HepG2 (cell line): ENCODE measurements around the gene LENEP. TPM values are rescaled to one million over a fixed set of nuclear protein-coding genes. Genes with fewer than 3 reads are reported as not detected.

Experiments
- ATAC-seq: fragments of 200-7000 bp; cut with Tn5 transposase; 3 replicates; pipeline ENCODE4 v1.9.1; 2020; ENCODE audit warnings: mild to moderate bottlenecking, moderate library complexity
- BruUV-seq: library from RNA; stranded (reverse); fragments of 400-500 nt; replicated peaks from 2 replicates; lab custom pipeline; 2021; lab: Mats Ljungman, UMichigan
- CTCF ChIA-PET: fragments of 300-600 bp; formaldehyde crosslinking; extraction: SDS; loops from one replicate; lab custom pipeline; 2021; ENCODE audit warnings: low total read pairs, inconsistent platforms, low intra/inter-chr PET ratio; lab: Yijun Ruan, JAX
- POLR2A ChIA-PET: fragments of 350-600 bp; sonication (Branson Sonifier 250); formaldehyde crosslinking; loops from one replicate; lab custom pipeline; 2020; ENCODE audit warnings: antibody characterized with exemption, inconsistent platforms; lab: Yijun Ruan, JAX
- DNase-seq: peaks from one replicate; pipeline ENCODE4 v3.0.0-alpha.2; 2015; ENCODE audit warnings: low spot score
- FAIRE-seq: peaks from 3 replicates; lab custom pipeline; 2011; peaks lifted over from hg19 to GRCh38; lab: Jason Lieb, UNC
- H2AFZ ChIP-seq: one replicate; pipeline ENCODE4 v1.6.1; 2011; ENCODE audit warnings: low read length, inconsistent platforms
- H3K27ac ChIP-seq: fragments of 300-600 bp; 3 replicates; pipeline ENCODE4 v1.8.0; 2011; ENCODE audit warnings: mixed run types, mild to moderate bottlenecking, mixed read lengths, low read length, inconsistent platforms; ENCODE audit not compliant: insufficient read depth; ENCODE audit errors: extremely low read length
- H3K27me3 ChIP-seq, 2 experiments: fragments of 200-600 bp in 1 of 2; 2 replicates in 1 of 2; 3 replicates in 1 of 2; pipeline versions ENCODE4 v1.6.0 to v1.8.0; 2011; ENCODE audit warnings: low read length in 2 of 2, mild to moderate bottlenecking in 2 of 2, moderate library complexity in 2 of 2, inconsistent platforms in 1 of 2; ENCODE audit not compliant: insufficient read depth in 2 of 2, control insufficient read depth in 1 of 2
- H3K36me3 ChIP-seq, 2 experiments: fragments of 200-600 bp in 1 of 2; replicated peaks in 1 of 2; 2 replicates in 1 of 2; 3 replicates in 1 of 2; pipeline versions ENCODE4 v1.5.1 to v1.8.0; 2011; ENCODE audit warnings: low read length in 2 of 2, inconsistent platforms in 1 of 2; ENCODE audit not compliant: insufficient read depth in 2 of 2, control insufficient read depth in 1 of 2
- H3K4me1 ChIP-seq: 2 replicates; pipeline ENCODE4 v1.5.1; 2012; ENCODE audit warnings: low read length, inconsistent platforms; ENCODE audit not compliant: insufficient read depth
- H3K4me2 ChIP-seq: 2 replicates; pipeline ENCODE4 v1.6.0; 2011; ENCODE audit warnings: low read depth, low read length, inconsistent platforms
- H3K4me3 ChIP-seq, 3 experiments: fragments of 200-600 bp in 1 of 3; sonication (generic), shearing (Covaris generic) in 1 of 3; replicated peaks in 1 of 3; 2 replicates each; pipeline ENCODE4 v1.5.1; 2011 to 2016; ENCODE audit warnings: low read length in 3 of 3, inconsistent platforms in 2 of 3, low read depth in 2 of 3, mild to moderate bottlenecking in 2 of 3, control low read depth in 1 of 3, mixed read lengths in 1 of 3; ENCODE audit not compliant: insufficient read depth in 1 of 3
- H3K79me2 ChIP-seq: one replicate; pipeline ENCODE4 v1.6.1; 2011; ENCODE audit warnings: low read length, inconsistent platforms; ENCODE audit not compliant: insufficient read depth
- H3K9ac ChIP-seq: 2 replicates; pipeline ENCODE4 v1.6.0; 2011; ENCODE audit warnings: mild to moderate bottlenecking, low read depth, low read length, inconsistent platforms; ENCODE audit not compliant: insufficient read depth
- H3K9me3 ChIP-seq: 2 replicates; pipeline ENCODE4 v1.5.1; 2012; ENCODE audit warnings: mild to moderate bottlenecking, low read length
- H4K20me1 ChIP-seq: 2 replicates; pipeline ENCODE4 v1.6.0; 2011; ENCODE audit warnings: inconsistent platforms, mild to moderate bottlenecking, low read length, moderate library complexity; ENCODE audit not compliant: insufficient read depth
- CBX5 ChIP-seq: sonication (generic); formaldehyde crosslinking; IDR thresholded peaks from 2 replicates; pipeline ENCODE4 v1.4.0; 2020; ENCODE audit warnings: missing genetic modification reagents, borderline replicate concordance
- CCDC6 ChIP-seq: sonication (generic); formaldehyde crosslinking; IDR thresholded peaks from 2 replicates; pipeline ENCODE4 v1.8.1; 2022; ENCODE audit warnings: mild to moderate bottlenecking, missing genetic modification reagents, moderate library complexity
- CEBPB ChIP-seq: IDR thresholded peaks from 2 replicates; pipeline ENCODE4 v1.6.1; 2011; ENCODE audit warnings: low read depth, low read length, improper control_type of control experiment, borderline replicate concordance
- CEBPG ChIP-seq: IDR thresholded peaks from 2 replicates; pipeline ENCODE4 v1.6.1; 2016
- CSRNP2 ChIP-seq: sonication (generic); formaldehyde crosslinking; conservative IDR thresholded peaks from 2 replicates; pipeline ENCODE4 v1.8.0; 2022; ENCODE audit warnings: low read depth, missing genetic modification reagents
- FOXK1 ChIP-seq: sonication (generic); formaldehyde crosslinking; IDR thresholded peaks from 2 replicates; pipeline ENCODE4 v1.4.0; 2020; ENCODE audit warnings: low read depth, missing genetic modification reagents, borderline replicate concordance
- HDAC2 ChIP-seq: sonication (generic); formaldehyde crosslinking; IDR thresholded peaks from 2 replicates; pipeline ENCODE4 v1.4.0; 2020; ENCODE audit warnings: missing genetic modification reagents
- HIVEP1 ChIP-seq: sonication (generic); formaldehyde crosslinking; IDR thresholded peaks from 2 replicates; pipeline ENCODE4 v1.4.0; 2020; ENCODE audit warnings: mild to moderate bottlenecking, missing genetic modification reagents
- HNRNPH1 ChIP-seq: fragments of 200-400 bp; formaldehyde crosslinking; optimal IDR thresholded peaks from 2 replicates; pipeline ENCODE3; 2017; ENCODE audit warnings: mild to moderate bottlenecking, low read depth, low read length
- RAD51 ChIP-seq: fragments of 450-650 bp; IDR thresholded peaks from 2 replicates; pipeline ENCODE4 v1.6.1; 2016; ENCODE audit warnings: borderline replicate concordance
- SRF ChIP-seq: IDR thresholded peaks from 2 replicates; pipeline ENCODE4 v1.6.1; 2011; ENCODE audit warnings: mild to moderate bottlenecking, low read depth, low read length, moderate library complexity
- TOPORS ChIP-seq: sonication (generic); formaldehyde crosslinking; IDR thresholded peaks from 2 replicates; pipeline ENCODE4 v1.8.0; 2023; ENCODE audit warnings: mild to moderate bottlenecking, missing genetic modification reagents
- YEATS2 ChIP-seq: sonication (generic); formaldehyde crosslinking; IDR thresholded peaks from 2 replicates; pipeline ENCODE4 v1.4.0; 2020; ENCODE audit warnings: missing genetic modification reagents, borderline replicate concordance
- YEATS4 ChIP-seq: sonication (generic); formaldehyde crosslinking; IDR thresholded peaks from 2 replicates; pipeline ENCODE4 v1.4.0; 2020; ENCODE audit warnings: missing genetic modification reagents, borderline replicate concordance
- YY1 ChIP-seq: IDR thresholded peaks from 2 replicates; pipeline ENCODE4 v1.6.1; 2011; ENCODE audit warnings: low read length, low read depth, moderate library complexity, mild to moderate bottlenecking; ENCODE audit not compliant: insufficient read depth, insufficient replicate concordance
- ZBTB33 ChIP-seq: sonication (generic); formaldehyde crosslinking; IDR thresholded peaks from 2 replicates; pipeline ENCODE4 v1.4.0; 2020; ENCODE audit warnings: missing genetic modification reagents
- ZBTB39 ChIP-seq: sonication (generic); formaldehyde crosslinking; IDR thresholded peaks from 2 replicates; pipeline ENCODE4 v1.5.0; 2020; ENCODE audit warnings: missing genetic modification reagents
- ZFY ChIP-seq: sonication (generic); formaldehyde crosslinking; IDR thresholded peaks from 2 replicates; pipeline ENCODE4 v1.4.0; 2020; ENCODE audit warnings: missing genetic modification reagents
- ZNF124 ChIP-seq: sonication (generic); formaldehyde crosslinking; IDR thresholded peaks from 2 replicates; pipeline ENCODE4 v1.4.0; 2020; ENCODE audit warnings: missing genetic modification reagents
- ZNF337 ChIP-seq: sonication (generic); formaldehyde crosslinking; IDR thresholded peaks from 2 replicates; pipeline ENCODE4 v1.5.1; 2020; ENCODE audit warnings: missing genetic modification reagents, low read depth, mild to moderate bottlenecking, borderline replicate concordance
- ZNF781 ChIP-seq: sonication (generic); formaldehyde crosslinking; IDR thresholded peaks from 2 replicates; pipeline ENCODE4 v1.5.1; 2020; ENCODE audit warnings: borderline replicate concordance, mild to moderate bottlenecking, missing genetic modification reagents; ENCODE audit errors: not compliant biosample characterization
- WGBS: methylation state at CpG from one replicate; pipeline ENCODE4 v1.1.6; 2017; ENCODE audit warnings: low lambda C conversion rate; 5-methylcytosine and 5-hydroxymethylcytosine counted together
- in situ Hi-C: cut with HindIII; loops from 2 replicates; pipeline ENCODE4 v1.10.0; 2017; ENCODE audit warnings: low pct_unique_long_range_greater_than_20kb; ENCODE audit not compliant: extremely low pct_ligation_motif_present
- intact Hi-C: fragments of 100-400 bp; cut with micrococcal nuclease; formaldehyde crosslinking; loops from one replicate; pipeline ENCODE4 v1.10.0; 2022; ENCODE audit not compliant: unreplicated experiment
- polyA plus RNA-seq, 8 experiments: library from polyadenylated mRNA; depleted of rRNA in 3 of 8; stranded (reverse) in 7 of 8; unstranded in 1 of 8; fragments of >200 nt; fragmentation: Illumina TruSeq in 4 of 8; extraction: Trizol in 4 of 8; gene quantifications; 2 replicates each; pipeline versions ENCODE4 v1.2.1 to v1.2.3, GENCODE V29; 2011 to 2016; ENCODE audit warnings: low read depth in 4 of 8, missing spikeins in 1 of 8, mixed read lengths in 1 of 8; ENCODE audit not compliant: insufficient read depth in 1 of 8
- total RNA-seq, 5 experiments: library from RNA; depleted of rRNA; stranded (reverse); fragments of >200 nt; fragmentation: Illumina TruSeq; extraction: Trizol; gene quantifications; 2 replicates each; pipeline ENCODE4 v1.2.3, GENCODE V29; 2016; ENCODE audit warnings: low read depth in 1 of 5

The LENEP gene
- total and polyA plus RNA-seq, 2 of the 13 experiments (the other 11 are each of a cell fraction or from before 2014, with no cell fraction given): 0.29 TPM; not detected in 1

GRCh38 chr1:154964359-154964758, 29.0 kb upstream of the LENEP start:
- WGBS: 74% methylated on average over 6 of the region's 6 CpGs
- intact Hi-C loops: no loop called here
- ATAC-seq (no peak), FAIRE-seq (no peak), DNase-seq (no peak)
- no peak overlapping the region for H2AFZ ChIP-seq
- peaks cover 60% of the 10 kb centered on the region for H3K4me1 ChIP-seq
- no peaks in the 10 kb centered on the region; a peak in 1 of 5 replicates for H3K27me3 ChIP-seq
- H3K27ac ChIP-seq: peak overlapping the region; percentile 51
- H3K9ac ChIP-seq: no peak overlapping the region
- CTCF ChIA-PET: no interaction called here
- peaks cover 23 to 62% of the 10 kb centered on the region in 2 experiments for H3K36me3 ChIP-seq
- in situ Hi-C loops: loop anchor here (5.0 kb wide), 1 partner anchor 33 kb away; no protein-coding TSS in a partner anchor
- no TSS peak for BruUV-seq
- H4K20me1 ChIP-seq: no peaks in the 10 kb centered on the region
- POLR2A ChIA-PET: interaction anchor here (0.7 to 8.3 kb wide), 5 partner anchors 9 to 28 kb away, joined by 3 to 148 read pairs (median 5); partner anchors contain the start of genes CKS1B, FLAD1, PBXIP1 and PMVK
- no peak overlapping the region for H3K4me3 ChIP-seq
- peaks cover 35% of the 10 kb centered on the region for H3K79me2 ChIP-seq
- no peak overlapping the region for H3K4me2 ChIP-seq
- no peaks in the 10 kb centered on the region for H3K9me3 ChIP-seq
- TF ChIP-seq ZFY (CRISPR knock-in tag) (peak; percentile 30; the same call in 1 of the 2 replicates), ZNF781 (no peak), ZBTB39 (CRISPR knock-in tag) (no peak), ZNF337 (CRISPR knock-in tag) (no peak), CBX5 (no peak), SRF (no peak), CCDC6 (no peak), YEATS2 (CRISPR knock-in tag) (no peak), HIVEP1 (CRISPR knock-in tag) (no peak), ZNF124 (CRISPR knock-in tag) (no peak), CSRNP2 (CRISPR knock-in tag) (no peak), YY1 (no peak), YEATS4 (CRISPR knock-in tag) (no peak), CEBPB (peak; percentile 71), CEBPG (CRISPR knock-in tag) (peak; percentile 67), HDAC2 (CRISPR knock-in tag) (no peak), RAD51 (no peak), HNRNPH1 (no peak), FOXK1 (no peak), ZBTB33 (peak; percentile 34; the same call in 1 of the 2 replicates), TOPORS (CRISPR knock-in tag) (no peak)
